AG10803 (cell line): ENCODE results near the gene XRCC3.

Experiments used
- DNase-seq: peaks from one replicate; pipeline ENCODE4 v3.0.0; 2010; ENCODE audit warnings: low read depth
- H3K4me3 ChIP-seq: 2 replicates; pipeline ENCODE4 v1.5.1; 2011; ENCODE audit warnings: mild to moderate bottlenecking, low read length, control low read depth
- CTCF ChIP-seq: conservative IDR thresholded peaks from 2 replicates; pipeline ENCODE4 v1.5.1; 2011; ENCODE audit warnings: mild to moderate bottlenecking, low read length, control low read depth, inconsistent platforms

Gene XRCC3

GRCh38 chr14:103705504-103706284 lies 9.6 kb downstream of the XRCC3 start:
- TF ChIP-seq CTCF: no peak
- no peak for DNase-seq

GRCh38 chr14:103705118-103705503 lies 10.1 kb downstream of the XRCC3 start:
- no peak for DNase-seq
- TF ChIP-seq CTCF: no peak

More at GRCh38 chr14:103705504-103706284, 9.6 kb downstream of the XRCC3 start:
- no peak overlapping the region for H3K4me3 ChIP-seq

GRCh38 chr14:103704708-103705107 lies 10.5 kb downstream of the XRCC3 start:
- no peak for TF ChIP-seq CTCF
- no peak for DNase-seq

More at GRCh38 chr14:103705118-103705503, 10.1 kb downstream of the XRCC3 start:
- no peak overlapping the region for H3K4me3 ChIP-seq

GRCh38 chr14:103703433-103704385 lies 11.5 kb downstream of the XRCC3 start:
- TF ChIP-seq CTCF: no peak
- H3K4me3 ChIP-seq: no peak overlapping the region
- no peak for DNase-seq

More at GRCh38 chr14:103704708-103705107, 10.5 kb downstream of the XRCC3 start:
- no peak overlapping the region for H3K4me3 ChIP-seq

GRCh38 chr14:103702497-103703432 lies 12.5 kb downstream of the XRCC3 start:
- no peak for DNase-seq
- no peak overlapping the region for H3K4me3 ChIP-seq
- TF ChIP-seq CTCF: no peak

- DNase-seq: no peak
- no peak overlapping the region for H3K4me3 ChIP-seq
- TF ChIP-seq CTCF: no peak
Observed at GRCh38 chr14:103702095-103702494, 13.2 kb downstream of the XRCC3 start.
